HG02970 (cell line): ENCODE measurements around the gene CDK3.

Source experiments
- ATAC-seq: cut with Tn5 transposase; IDR thresholded peaks from one replicate; pipeline ENCODE4 v1.9.1; 2021; ENCODE audit warnings: mild to moderate bottlenecking, moderate library complexity, moderate number of reproducible peaks; ENCODE audit not compliant: unreplicated experiment, low FRiP score

CDK3 gene

GRCh38 chr17:75987041-75987440 is 13.6 kb upstream of the CDK3 start:
- no peak for ATAC-seq

DNA sequence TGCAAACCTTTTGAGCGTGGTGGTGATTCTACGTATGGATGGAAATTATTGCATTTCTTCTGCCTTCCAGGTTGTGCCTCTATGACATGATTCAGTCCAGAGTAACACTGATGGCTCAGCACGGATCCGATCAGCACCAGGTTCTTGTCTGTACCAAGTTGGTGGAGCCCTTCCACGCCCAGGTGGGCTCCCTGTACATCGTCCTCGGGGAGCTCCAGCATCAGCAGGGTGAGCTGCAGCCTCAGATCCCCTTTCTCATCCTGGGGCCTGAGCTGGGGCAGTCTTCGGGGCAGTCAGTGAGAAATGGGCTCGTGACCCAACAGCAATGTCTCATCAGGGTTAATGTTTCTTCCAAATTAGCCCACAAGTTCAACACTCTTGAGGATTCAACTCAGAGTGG is 9.3 kb upstream of the CDK3 start:
- no peak for ATAC-seq

- ATAC-seq: no peak
Observed at GRCh38 chr17:75994802-75995370, 5.8 kb upstream of the CDK3 start.

GRCh38 chr17:75995385-75995925 is 5.2 kb upstream of the CDK3 start:
- ATAC-seq: no peak

GRCh38 chr17:75996665-75997590 is 3.7 kb upstream of the CDK3 start:
- no peak for ATAC-seq

GRCh38 chr17:75998327-75998795 is 2.3 kb upstream of the CDK3 start:
- no peak for ATAC-seq

DNA sequence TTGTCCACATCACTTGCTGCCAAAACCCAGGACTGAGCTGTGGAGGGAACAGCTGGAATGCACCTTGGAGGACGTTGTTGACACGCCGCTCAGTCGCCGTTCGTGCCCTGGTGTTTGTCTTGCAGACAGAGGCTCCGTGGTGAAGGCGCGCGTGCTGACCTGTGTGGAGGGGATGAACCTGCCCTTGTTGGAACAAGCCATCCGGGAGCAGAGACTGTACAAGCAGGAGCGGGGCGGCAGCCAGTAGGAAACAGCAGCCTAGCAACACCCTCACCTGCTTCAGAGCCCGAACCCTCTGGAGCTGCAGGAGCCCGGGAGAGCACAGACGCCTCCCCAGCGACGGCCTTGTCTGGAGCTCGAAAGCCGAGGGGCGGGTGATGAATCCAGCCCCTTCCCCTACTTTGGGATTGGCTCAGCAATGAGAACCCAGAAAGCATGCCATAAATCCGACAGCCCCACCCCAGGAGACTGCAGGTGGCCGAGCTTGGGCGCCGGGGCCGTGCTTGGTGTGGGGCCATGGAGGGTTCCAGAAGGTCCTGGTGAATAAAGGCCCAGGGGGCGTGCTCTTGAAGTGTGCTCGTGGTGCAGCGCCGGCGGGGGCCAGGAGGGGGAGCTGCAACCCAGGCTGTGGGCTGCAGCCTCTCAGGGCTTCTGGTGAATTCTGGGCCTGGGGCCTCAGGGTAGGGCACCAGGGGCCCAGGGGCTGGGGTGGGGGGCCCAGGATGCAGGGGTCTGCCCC is 470 bp upstream of the CDK3 start:
- no peak for ATAC-seq

- ATAC-seq: no peak
Observed at GRCh38 chr17:76002100-76002499, 1.4 kb downstream of the CDK3 start.

GRCh38 chr17:76003915-76004314 is 3.3 kb downstream of the CDK3 start:
- ATAC-seq: no peak

GRCh38 chr17:76004750-76005262 is 4.2 kb downstream of the CDK3 start:
- no peak for ATAC-seq

GRCh38 chr17:76005263-76006149 is 4.9 kb downstream of the CDK3 start:
- no peak for ATAC-seq

- no peak for ATAC-seq
Observed at GRCh38 chr17:76007131-76007849, 6.6 kb downstream of the CDK3 start.

DNA sequence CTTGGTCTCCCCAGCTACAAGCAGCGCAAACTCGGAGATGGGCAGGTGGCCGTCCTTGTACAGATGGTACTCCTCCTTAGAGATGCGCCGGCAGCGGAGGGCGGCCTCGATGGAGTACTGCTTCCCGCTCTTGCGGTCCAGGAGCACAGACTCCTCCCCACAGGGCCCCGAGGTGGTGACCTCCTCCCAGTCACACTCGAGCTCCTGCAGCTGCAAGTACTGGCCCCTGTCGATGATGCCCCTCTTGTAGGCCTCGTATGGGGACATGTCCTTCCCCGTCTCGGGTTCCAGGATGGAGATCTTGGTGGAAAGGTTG is 7.2 kb downstream of the CDK3 start:
- ATAC-seq: no peak

- ATAC-seq: no peak
Observed at GRCh38 chr17:76008208-76008607, 7.6 kb downstream of the CDK3 start.

- no peak for ATAC-seq
Observed at GRCh38 chr17:76008630-76009425, 8.2 kb downstream of the CDK3 start.

GRCh38 chr17:76009447-76009846 is 8.8 kb downstream of the CDK3 start:
- ATAC-seq: no peak

DNA sequence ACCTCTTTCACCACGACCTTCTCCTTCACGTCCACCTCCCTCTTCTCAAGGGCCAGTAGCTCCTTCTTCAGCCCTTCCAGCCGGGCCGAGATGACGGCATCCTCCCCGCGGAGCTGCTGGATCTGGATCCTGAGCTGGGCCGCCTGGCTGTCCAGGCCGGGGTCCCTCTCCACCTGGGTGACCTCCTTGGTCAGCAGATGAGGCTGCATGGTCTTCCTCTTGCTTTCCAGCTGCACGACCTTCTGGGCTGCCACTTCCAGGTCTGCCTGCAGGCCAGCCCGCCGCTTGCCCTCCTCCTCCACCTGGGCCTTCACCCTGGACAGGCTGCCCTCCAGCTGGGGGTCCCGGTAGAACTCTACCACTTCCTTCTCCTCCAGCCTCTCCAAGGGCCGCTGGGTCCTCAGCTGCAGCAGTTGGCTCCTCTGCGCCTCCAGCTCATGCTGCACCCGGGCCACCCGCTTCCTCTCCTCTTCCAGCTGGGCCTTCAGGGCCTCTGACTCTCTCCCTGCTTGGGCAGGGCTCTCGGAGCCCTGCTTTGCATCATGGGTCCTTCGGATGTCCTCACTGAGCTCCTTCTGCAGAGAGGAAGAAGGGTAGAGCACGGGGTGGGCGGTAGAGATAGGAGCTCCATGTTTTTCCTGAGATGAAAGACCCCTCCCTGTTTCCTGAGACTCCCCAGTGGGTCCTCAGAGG is 9.5 kb downstream of the CDK3 start:
- no peak for ATAC-seq

DNA sequence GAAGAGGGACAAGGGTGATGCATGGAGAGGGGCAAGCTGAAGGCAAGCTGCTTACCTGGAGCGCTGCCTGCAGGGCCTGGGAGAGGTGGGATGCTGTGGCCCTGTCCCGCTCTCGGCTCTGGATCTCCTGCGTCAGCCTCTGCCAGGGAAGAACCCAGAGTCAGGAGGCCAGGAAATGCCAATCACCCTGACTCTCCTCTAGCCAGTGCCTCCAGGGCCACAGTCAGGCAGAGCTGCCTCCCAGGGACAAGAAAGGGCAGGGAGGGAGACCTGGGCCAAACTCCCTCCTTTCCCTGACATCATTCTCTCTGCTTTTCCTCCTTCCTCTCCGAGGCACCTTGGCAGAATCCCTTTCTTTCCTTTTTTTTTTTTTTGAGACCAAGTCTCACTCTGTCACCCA is 11.3 kb downstream of the CDK3 start:
- no peak for ATAC-seq
